ENCODE data around the gene MARK3.

Gene MARK3

DNA sequence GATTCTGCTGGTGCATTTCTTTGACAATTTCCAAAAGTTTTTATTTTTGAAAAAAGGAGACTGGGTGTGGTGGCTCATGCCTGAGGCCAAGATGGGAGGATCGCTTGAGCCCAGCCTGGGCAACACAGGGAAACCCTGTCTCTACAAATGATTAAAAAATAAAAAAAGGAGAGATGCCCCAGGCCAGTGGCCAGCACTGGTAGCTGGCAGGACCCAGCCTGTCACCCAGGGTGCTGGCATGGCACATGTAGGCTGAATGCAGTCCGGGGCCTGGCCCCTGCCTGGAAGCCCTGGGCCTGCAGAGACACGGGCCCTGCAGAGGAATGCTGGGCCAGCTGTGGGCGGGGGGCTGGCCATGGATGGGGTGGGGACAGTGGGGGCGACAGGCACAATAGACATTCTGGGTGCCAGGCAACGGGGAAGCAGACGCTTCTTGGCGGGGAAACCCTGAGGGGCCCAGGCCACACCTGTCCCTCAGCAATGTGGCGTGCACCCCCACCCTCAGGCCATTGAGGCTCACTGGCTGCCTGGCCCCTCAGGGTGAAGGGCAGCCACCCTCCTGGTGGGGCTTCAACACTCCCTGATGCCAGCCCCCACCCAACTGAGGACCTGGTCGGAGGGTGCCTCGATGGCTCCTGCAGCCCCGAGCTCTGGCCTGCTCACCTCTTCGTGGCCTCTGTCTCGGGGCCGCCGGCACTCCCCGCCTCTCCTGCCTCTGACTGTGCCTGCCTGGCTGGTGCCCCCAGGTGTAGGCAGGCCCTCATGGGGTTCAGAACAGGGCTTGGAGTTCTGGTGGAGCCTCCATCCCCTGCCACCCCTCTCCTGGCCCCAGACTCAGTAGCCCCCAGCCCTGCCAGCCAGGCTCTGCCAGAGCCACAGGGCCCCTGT, 155.8 kb downstream of the MARK3 start:
- DNase-seq = no peak

DNA sequence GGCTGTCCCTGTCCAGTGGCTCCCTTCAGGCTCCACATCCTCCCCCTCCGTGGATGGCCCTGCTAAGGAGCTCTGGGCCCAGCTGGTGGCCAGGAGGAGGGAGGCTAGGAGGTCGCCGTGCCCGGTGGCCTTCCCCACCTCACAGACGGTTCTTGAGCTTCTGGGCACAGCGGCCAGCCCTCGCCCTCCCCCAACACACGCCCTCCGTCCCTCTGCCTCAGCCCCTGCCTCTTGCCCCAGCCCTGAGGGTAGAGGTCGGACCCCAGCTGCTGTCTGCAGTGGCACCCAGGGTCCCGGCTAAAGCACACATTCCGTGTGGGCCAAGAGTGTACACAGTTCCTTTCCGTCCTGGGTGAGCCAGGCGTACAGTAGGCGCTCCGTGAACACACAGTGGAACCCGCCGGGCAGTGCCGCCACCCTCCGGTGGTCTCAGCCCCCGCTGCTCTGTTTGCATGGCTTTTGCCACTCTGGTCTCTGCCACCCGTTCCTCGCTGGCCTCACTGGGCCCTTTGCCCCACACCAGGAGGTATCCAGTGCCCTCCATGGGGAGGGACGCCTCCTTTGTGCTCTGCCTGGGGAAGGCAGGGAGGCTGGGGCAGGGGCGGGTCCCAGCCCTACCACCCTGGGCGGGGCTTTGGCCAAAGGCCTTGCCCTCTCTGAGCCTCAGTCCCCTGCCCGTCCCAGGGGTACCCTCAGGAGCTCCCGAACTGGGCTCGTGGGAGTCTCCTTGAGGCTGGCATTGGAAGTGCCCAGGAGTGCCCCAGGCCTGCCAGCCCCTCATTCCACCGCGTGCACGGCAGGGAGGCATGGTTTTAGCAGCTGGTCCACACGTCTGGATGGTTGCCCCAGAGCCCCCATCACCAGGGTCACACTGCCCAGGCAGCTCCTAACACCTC, 156.7 kb downstream of the MARK3 start:
- no peak for DNase-seq

DNA sequence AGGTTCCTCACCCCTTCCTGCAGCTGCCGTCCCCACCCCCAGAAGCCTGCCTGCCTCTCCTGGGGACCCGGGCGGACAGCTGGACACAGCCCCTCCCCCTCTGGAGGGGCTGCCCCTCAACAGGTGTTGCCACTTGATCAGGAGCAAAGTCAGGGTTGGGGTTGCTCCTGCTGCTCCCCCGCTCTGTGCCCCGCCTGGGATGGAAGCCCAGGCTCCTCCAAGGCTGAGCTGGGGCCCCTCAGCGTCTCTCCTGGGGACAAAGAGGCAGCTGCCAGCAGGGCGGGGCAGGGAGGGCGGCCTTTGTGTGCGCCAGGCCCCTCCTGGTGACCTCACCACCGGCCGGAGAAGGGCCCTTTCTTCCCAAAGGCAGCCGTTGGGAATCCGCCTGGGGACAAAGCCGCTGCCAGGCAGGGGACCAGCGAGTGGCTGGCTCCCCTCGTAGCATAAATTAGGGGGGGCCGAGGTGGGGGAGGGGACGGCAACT, 157.4 kb downstream of the MARK3 start:
- DNase-seq = no peak

DNA sequence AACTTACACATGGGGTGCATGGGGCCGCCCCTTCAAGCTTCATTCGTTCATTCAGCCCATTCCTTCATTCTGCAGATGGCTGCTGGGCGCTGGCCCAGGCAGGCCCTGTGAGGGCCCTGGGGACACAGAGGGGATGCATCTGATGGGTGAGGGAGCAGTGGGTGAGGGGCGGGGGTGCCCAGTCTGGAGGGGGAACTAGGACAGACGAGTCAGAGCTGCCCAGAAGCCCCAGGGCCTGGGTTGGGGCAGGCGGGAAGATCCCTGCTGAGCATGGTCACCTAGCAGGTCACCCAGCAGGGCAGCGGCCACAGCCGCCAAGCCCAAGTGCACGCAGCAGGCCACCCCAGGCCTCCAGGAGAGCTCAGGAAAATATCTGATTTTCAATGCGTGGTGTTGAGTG, 157.9 kb downstream of the MARK3 start:
- no peak for DNase-seq

DNA sequence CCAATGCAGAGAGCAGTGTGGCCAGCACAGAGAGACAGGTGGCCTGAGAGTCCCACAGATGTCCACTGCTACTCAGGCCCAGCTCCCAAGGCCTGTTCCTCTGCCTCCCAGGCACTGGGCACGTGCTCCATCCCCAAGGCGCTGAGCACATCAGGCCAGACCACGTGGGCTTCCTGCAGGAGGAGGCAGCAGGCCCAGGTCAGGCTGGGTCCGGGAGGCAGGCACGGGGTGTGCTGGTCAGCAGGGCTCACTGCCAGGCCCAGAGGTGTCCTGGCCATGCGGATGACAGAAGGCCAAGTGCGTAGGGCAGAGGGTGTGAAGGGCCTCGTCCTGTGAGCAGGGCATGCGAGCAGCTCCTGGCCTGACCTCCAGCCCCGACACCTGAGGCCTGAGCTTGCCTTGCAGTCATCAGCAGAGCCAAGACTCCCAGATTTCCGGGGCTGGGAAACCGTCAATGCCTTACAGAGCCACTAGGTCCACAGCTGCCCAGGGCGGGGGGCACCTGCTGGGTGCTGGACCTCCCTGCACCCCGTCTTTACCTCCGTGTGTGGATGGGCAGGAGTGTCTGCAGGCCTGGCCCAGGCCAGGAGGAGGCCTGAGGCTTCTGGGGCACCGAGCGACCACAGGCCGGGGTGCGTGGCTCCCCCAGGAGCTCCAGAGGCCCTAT, 158.6 kb downstream of the MARK3 start:
- DNase-seq = no peak

DNA sequence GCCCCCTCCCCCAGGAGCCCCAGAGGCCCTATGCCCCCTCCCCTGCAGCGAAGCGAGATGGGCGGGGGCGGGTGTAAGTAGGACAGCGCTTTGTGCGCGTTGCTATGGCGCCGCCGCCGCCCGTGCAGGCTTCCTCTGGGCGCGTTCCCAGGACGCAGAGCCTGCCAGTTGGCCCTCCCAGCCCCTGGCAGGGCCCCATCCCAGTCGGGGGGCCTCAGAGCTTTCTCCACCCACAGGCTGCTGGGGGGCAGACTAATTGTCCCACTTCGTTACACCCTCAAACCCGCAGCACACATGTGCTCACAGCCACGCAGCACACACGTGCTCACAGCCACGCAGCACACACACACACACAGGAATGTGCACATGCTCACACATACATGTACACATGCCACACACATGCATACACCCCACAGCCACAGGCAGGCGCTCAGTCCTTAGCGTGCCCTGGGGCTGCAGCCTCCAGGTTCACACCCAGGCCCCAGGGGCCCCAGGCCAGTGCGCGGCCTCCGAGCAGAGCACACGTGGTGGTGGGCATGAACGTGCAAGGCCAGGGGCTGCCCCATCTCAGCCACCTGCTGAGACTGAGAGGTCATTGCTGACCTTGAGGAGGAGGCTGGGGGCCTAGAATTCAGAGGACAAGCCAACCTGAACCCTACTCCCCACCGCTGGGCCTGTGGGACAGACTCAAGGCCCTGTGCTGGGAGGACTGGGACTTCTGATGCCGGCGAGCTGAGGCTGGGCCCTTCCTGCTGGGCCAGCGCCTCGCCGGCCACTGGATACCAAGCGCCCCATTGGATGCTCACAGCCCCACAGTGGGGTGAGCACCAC, 159.4 kb downstream of the MARK3 start:
- DNase-seq = no peak

DNA sequence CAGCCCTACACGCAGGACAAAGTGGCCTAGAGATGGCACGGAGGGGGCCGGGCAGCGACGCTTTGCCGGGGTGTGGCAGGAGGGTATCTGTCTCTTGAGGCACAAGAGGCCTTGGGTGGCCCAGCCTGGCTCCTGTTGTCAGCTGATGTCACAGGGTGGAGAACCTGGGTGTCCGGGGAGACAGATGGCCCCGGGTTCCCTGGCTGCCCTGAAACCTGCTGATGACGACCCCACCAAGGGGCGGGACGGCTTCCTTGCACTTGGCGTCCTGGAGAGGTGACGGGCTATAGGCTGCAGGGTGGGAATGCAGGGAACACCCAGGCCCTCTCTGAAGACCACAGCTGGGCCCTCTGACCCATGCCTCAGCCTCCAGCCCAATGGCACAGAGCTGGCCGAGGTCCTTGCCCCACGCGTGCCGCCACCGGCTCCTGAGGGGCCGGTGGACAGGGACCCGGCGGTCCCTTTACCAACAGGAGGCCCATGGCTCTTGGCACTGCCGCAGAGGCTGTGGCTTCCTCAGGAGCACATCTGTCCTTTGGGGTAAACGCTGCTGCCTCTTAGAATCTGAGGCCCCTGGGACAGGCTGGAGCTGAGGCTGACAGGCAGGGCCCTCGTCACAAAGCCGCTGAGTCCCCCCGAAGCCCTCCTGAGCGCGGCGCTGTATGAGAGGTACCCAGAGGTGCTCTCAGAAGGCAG, 160.2 kb downstream of the MARK3 start:
- DNase-seq = no peak

DNA sequence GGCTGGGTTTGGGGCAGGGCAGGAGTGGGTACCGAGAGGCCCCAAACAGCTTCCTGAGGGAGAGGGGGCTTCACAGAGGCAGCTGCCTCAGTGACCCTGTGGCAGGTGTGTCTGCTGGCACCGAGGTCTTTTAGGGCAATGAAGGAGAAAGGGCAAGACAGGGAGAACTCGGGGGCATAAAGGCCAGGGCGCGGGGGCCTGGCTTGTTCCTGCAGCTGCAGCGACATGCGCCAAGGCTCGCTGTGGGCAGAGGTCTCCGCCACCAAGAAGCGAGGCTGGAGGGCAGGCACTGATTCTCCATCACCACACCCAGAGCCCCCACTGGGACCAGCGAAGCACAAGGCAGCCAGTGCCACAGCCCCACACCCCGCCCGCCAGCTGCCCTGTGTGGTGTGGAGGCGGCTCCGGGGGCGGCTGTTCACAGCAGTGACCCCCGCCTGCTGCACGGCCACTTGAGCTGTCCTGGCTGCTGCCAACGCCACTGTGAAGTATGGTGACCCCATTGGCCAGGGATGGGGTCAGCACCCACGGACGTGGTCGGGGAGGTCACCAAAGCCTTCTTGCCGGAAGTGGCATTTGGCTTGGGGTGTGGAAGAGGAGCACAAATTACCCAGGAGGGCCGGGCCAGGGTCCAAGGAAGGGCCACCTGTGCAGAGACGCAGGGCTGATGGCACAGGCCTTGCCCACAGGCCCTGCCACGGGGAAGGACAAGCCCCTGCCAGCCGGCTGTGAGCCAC, 160.9 kb downstream of the MARK3 start:
- DNase-seq = no peak

DNA sequence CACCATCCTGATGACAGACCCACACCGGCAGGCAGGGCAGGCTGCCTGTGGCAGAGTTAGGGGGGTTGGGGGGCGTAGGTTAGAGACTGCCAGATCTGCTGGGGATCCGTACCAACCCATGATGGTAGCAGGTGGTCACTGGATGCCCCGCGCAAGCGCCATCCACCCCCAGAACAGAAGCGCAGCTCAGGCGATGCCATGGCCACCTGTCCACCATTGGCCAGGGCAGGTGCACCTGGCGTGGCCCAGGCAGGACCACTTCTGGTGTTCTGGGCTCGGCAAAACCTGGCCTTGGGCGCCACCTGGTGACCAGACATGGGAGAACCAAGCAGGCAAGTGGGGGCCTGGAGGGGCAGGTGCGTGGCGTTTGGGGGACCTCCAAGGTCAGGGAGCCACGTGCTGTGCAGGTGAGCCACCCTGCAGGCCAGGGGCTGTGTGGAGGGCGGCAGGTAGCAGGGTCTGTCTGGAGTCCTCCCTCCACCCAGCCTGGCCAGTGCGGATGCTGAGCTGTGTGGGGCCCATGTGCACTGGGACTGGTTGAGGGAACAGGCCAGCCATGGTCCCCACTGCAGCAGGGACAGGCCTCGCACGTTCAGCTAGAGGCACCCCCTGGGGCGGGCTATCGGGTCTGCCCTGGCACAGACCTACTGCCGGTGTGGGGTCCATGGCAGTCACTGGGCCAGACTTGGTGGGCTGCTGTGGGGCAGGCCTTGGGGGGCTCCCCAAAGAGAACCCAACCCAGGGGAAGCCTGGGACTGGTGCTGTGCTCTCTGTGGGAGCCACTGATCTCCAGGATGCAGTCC, 161.6 kb downstream of the MARK3 start:
- peak; percentile 84 for DNase-seq

DNA sequence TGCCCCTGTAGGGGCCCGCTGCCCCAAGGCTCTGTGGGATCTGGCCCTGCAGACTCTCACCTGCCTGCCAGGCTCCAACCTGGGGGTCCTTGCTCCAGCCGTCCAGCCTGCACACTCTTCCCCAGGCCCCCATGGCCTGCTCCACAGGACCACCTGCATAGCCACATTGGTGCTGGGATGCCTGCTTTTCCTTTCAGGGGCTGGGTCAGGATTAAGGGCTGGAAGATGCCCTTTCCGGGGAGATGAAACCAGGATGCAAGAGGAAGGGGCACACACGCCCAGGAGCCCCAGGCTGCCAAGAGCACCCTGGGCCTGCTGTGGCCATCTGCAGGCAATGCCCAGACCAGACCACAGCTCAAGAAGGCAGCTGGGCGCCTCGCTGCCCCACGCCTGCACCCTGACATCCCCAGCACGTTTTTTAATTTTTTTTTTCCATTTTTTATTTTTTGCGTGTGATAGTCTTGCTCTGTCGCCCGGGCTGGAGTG, 162.3 kb downstream of the MARK3 start:
- no peak for DNase-seq

DNA sequence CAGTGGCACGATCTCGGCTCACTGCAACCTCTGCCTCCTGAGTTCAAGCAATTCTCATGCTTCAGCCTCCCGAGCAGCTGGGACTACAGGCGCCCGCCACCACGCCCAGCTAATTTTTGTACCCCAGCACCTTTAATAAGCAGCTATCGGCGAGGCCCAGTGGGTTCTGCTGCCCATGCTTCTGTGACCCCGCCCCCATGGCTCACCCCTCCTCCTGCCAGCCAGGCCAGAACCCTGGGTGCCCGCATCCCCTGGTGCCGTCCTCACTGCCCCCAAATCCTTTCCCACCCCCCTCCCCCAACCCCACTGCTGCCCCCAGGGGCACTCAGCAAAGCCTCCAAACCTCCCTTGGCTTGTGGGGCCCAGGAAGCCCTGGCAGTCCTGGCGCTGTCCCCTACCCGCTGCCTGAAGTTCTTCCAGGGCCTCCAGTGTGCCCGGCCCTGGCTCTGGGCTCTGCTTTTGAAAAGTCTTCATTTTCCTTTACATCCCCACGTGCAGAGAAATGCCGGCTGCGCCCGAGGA, 162.8 kb downstream of the MARK3 start:
- no peak for DNase-seq

DNA sequence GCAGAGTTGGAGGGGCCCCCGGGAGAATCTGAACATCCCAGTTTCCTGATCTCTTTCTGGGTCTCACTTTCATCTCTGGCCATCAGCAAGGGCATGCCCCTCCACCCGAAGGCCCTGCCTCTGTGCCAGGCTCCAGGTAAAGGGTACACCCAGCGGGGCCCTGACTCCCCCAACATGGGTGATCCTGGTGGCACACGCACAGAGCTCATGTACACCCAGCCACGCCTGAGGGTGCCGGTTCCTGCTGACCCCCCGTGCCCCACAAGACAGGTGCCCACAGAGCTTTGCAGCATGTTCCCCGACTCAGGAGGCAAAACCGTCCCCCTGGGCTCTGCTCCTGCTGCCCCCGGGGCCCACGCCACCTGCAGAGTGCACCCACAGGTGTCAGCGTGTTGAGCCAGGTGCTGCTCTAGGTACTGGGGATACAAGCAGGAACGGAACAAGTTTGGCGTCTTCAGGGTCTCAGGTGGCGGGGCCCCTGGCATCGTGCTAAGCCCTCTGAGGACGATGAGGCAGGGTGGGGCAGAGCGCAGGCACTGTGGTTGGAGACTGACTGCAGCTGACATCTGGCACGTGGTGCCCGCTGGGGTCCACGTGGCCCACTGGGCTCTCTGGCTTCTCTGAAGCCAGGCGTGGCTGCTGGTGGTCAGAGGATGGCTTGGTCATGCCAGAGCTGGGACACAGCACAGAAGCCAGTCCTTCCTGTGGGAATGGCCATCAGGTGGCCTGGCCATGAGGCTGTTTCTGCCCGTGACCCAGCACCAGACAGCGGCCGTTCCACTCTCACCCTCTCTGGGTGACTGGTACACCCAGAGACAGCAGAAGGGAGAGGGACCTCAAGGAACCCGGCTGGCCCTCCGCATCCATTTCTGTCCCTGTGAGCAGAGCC, 163.5 kb downstream of the MARK3 start:
- DNase-seq = no peak

DNA sequence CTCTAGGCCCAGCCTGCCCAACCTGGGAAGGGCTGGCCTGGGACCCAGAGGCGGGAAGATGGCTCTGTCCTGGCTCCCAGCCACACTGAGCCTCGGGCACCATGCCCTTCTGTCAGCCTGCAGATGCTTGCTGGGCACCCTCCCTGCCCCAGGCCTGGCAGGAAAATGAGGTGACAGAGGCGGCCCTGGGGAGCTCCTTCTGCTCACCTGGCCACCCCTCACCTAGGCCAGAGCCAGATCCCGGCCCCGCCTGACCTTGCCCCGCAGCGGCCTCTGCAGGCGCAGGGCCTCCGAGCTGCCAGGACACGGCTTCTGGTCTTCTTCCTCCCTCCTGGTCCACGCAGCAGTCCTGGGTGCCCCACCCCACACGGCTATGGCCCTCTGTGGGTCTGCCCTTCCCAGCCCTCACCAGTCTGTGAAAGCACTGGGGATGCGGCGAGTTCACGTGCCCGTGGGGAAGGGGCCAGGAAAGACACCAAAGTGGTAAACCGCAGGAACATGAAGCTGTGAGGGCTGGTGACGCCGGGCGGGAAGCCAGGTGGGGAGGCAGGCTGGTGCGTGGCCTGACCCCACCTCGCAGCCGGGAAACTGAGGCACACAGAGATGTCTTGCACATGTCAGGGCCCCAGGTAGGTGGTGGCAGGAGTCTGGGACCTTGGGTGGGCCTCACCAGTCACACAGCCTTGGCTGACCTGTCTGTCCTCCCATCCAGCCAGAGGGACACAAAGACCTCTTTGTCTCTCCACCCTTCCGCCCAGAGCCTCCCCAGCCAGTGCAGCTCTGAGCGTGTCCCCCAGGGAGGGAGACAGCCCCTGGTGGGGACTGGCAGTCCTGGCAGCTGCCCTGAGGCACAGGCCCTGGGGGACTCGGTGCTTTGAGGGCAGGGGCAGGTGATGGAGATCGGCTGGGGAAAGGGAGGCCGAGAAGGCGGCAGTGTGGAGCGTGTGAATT, 164.4 kb downstream of the MARK3 start:
- DNase-seq = no peak

DNA sequence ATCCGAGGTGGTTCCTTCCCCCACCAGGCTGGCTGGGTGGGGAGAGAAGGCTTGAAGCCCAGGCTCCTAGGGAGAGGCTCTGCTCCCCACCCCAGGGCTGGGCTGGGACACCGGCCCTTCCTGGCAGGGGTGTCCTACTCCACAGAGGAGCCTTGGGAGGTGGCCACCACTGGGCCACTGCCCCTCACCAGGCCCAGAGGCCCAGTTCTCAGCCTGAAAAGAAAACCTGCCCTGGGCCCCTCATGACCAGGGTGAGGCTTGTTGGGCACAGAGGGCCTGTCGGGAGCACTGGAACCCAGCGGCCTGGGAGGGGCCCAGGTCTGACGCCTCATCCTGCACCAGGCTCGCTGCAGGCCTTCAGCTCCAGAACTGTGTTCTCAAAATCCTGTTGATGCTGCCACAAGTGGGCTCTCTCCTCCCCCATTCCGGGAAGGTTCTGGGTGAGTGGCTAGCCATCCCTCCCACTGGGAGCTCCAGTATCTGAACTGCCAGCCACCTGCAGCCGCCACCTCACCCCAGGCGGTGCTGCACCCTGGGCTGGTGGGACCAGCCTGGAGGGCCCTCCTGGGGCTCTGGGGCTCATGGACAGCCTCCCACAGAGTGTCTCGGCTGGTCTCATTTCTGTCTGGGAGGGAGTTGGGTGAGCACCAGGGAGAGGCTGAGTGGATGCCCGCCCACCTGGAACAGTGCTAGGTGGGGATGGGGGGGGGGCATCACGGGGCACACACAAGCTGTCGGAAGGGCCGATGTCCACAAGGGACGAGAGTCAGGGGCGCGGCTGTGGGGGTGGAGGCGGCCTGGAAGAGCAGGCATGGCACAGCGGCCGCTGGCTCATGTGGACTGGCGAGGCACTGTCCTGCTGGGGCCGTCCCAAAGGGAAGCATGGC, 165.5 kb downstream of the MARK3 start:
- no peak for DNase-seq

DNA sequence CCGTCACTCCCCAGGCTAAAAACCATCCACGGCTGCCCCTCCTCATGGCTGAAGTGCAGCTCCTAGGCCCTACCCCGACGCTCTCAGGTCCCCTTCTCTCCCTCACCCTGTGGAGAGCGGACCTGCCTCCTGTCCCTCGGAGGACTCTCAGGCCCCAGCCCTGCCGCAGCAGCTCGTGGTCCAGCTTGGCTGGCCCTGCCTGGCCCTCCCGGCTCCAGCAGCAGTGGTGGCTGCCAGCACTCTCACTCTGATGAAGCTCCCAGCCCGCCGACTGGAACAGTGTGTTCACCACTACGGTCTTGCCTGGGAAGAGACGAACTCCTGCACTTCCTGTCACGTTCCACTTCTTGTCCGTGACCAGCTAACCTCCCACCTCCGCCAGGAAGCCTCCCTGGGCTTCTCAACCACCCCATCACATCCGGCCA, 166.1 kb downstream of the MARK3 start:
- no peak for DNase-seq

Data from T-helper 9 cell (primary cell).